ENCODE data around the gene BLMH.
"Not testable (repeated sequence)": the region's sequence is repeated elsewhere in the genome, so short reads cannot be mapped to it uniquely, and the experiment has no call there.

BLMH gene

DNA sequence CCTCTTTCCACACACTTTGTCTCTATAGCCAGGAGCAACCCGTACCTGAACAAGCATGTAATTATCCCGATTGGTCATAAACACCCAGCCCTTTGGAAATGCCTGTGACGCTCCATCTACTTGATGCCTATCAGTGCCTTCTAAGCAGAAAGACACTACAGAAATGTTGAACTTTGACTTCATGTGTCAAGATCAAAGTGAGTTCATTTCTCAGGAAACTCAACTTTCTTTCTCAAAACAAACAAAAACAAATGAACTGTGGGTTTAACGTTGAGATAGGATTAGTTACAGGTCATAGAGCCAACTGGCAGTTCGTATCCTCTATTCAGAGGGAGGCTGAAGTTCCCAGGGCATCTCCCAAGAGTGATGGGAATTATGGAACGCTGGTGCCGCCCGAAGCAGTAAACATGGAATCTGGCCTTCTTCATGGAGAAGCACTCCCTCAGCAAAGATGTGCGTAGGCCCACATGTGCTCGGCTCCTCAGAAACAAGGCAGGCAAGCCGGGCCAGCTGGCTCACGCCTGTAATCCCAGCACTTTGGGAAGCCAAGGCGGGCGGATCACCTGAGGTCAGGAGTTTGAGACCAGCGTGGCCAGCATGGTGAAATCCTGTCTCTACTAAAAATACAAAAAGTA is 65.7 kb downstream of the BLMH start:
- DNase-seq = no peak

DNA sequence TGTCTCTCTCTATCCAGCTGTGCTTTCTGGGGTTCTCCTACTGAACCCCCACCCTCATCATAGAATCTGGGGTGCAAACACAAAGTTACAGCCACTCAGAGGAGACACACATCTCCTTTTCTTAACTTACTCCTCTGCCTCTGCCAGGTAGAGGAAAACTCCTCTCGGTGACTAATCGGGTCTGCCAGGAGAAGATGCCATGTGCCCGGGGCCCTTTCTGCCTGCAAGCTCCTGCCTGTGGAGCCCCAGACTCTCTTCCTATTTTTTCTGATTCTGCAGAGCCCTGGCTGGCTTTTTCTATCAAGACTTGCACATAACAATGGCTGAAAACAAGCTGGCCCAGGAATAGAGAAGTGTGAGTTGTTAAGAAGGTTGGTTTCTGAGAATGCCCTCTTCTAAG is 66.6 kb downstream of the BLMH start:
- DNase-seq = no peak

DNA sequence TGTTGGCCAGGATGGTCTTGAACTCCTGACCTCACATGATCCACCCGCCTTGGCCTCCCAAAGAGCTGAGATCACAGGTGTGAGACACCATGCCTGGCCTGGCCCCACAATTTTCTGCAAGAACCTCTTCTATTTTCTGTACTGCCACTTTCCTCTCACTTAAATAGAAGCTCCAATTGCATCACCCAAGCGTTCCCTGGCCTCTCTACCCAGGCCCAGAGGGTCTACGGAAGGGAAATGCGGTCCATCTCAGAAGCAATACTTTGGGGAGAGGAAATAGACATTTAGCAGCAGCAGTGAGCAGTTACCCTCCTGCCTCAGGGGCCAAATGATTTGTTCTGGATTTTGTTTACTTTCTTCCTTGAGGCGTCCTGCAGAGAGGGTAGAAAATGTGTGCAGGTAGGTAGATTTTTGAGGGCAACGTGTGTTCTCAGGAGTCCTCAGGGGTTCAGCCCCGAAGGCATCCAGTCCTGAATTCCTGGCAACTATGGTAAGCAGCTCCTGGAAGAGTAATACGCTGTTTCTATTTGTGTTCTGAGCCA is 67.3 kb downstream of the BLMH start:
- no peak for DNase-seq

DNA sequence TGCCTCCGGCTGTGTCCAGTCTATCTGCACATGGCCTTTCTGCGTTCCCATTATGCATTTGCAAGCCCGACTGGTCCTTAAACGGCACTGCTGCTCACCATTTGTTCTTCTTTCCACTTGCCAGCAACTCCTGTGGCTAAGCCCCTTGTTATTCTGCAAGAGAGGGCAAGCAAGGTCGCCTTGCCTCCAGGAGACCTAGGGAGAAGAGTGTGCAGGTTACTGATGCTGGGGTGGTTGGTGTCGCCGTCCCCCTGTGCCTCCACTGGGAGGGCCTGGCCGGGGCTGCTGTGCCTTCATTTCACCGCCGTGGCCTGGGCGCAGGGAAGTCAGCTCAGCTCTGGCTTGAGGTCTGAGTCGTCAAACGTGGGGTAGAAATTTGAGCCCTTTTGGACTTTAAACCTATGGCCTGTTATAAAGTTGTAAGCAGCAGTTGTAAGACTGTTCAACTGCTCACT is 69.0 kb downstream of the BLMH start:
- DNase-seq = no peak

DNA sequence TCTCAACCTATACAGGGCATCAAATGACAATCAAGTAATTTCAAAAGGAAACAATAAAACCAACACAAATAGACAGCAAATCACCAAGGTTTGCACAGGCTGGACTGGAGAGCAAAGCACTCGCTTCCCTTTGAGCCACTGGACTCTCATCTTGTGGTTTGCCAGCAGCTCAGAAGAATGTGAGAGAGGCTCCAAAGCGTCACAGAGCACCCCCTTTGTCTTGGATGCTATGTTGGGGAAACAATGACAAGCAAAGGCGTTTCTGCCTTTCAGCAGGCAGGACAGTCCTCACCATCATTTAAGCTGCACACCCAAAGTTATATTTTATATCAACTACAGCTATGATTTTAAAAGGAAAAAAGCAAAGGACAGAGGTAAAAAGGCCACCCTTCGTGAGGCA is 69.5 kb downstream of the BLMH start:
- DNase-seq = no peak

DNA sequence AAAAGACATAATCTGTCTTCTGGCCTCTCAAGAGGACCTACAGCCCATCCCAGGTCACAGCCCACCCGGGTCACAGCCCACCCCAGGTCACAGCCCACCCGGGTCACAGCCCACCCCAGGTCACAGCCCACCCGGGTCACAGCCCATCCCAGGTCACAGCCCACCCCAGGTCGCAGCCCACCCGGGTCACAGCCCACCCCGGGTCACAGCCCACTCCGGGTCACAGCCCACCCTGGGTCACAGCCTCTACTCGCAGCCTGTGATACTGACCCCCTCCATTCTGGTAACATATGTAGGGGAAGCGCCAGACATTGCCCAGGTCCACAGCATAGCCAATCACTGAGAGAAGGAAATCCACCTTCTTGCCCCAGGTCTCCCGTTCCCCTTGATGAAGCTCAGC is 70.4 kb downstream of the BLMH start:
- DNase-seq = no peak

DNA sequence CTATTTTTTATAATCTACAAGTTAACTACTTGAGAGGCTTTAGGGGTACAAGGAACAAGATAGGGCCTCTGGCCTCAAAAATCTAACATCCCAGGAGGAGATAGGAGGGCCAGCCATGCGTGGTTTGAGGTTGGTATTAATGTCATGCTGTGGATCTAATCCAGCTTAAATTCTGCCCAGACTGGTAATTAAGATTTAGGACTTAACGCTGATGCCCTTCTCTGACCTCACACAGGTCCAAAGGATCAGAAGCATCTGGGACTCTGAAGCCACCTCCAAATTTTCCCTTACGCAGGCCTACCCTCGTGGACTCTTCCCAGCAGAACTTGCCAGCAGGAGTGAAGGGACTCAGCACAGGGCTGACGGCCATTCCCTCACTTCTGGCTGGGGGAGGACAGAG is 71.3 kb downstream of the BLMH start:
- DNase-seq = no peak

DNA sequence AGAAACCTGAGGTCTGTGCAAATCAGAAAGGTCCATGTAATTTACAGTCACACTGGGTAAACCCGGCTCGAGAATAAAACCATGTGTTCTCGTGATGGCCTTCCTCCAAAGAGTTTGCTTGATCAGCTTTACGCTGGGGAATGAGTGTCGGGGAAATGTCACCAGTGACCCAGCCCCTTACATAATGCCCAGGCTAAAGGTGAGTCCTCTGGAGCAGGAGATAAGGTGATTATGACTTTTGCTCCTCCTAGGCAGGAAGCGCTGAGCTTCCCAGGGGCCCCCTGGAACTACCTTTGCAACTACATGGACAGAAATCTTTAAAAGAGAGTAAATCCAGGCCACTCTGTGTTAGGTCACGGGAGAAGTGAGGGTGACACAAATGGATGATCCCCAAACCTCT is 71.9 kb downstream of the BLMH start:
- no peak for DNase-seq

DNA sequence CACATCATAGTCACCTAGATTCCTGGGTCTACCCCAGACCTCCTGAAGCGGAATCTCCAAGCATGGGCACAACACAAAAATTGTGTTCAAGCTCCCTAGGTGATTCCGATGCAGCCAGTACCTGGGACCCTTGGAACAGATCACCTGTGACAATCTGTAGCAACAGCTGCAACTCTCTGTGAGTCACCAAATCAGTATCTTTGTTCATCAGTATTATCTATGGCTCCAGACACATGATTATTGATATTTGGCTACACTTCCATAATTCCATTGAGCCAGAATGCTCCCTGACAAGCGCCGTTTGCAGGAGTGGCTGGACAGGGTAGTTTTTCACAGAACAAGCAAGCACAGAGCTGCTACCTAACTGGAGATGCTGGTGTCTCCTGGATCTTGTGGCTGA is 72.4 kb downstream of the BLMH start:
- no peak for DNase-seq

DNA sequence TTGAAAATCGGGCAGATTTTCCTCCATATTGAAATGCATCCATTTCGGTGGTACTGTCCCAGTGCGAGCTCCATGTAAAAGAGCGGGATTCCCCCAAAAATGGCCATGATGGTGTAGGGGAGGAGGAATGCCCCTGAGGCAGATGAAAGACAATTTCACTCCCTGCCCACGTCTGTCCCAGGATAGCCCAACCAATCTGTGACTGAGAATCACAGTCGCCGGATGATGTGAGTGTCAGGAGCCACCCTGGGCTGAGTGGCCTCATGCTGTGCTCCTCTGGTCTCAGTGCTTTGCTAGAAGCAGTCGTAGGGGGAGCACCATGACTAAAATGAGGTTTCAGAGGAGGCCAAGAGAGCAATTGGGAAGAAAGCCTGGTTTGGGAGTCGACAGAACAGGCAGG is 72.9 kb downstream of the BLMH start:
- DNase-seq = no peak

DNA sequence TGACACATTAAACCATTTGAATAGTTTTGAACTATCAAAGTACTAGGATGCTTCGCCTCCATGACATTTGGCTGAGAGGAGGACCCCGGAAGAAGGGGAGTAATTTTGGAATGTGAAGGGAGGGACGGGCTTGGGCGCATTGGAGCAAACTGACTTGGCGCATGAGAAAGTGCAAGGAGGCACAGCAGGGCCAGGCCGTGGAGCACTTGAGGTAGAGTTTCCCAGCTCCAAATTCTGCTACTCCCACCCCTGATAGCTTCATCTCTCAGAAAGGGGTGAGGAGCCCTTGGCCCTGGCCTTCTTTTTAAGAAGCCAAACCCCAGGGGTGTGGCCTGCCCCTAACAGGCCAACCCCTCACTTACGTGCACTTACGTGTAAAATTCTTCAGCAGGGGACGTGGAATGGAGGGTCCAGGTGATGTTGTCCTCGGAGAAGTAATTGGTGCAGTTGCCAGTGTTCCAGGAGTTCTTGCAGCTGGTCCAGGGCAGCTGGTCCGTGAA is 73.9 kb downstream of the BLMH start:
- no peak for DNase-seq

DNA sequence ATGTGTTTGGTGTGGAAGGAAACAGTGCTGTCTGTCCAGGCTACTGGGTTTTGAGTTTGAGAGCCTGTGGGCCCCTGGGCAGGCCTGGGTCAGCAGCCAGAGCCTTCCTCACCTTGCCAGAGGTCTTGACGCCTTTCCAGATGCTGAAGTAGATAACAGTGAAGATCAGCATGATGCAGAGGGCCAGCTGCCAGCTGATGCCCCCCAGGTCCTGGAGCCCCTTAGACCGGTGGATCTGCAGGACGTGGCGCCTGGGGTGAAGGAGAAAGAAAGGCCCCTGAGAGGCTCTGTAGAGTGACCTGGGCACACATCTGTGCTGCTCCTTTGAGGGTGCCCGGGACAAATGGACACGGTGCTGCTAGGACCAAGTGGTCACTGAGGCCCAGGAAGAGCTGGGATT is 74.7 kb downstream of the BLMH start:
- DNase-seq = no peak

DNA sequence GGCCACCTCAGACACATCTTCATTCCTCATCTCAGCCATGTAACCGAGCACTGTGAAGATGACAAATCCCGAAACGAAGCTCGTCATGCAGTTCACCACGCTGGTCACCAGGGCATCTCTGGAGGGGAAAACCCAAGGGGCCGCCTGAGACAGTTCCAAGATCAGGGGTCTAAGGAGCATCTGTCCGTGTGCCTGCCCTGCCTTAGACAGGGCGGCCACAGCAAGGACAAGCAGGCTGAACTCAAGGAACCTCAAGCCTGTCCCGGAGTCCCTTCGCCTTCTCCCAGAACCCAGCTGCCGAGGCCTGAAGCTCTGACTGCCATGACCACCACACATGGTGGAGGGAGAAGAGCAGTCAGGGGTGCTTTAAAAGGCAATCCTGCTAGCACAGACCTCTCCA is 79.0 kb downstream of the BLMH start:
- DNase-seq = no peak

DNA sequence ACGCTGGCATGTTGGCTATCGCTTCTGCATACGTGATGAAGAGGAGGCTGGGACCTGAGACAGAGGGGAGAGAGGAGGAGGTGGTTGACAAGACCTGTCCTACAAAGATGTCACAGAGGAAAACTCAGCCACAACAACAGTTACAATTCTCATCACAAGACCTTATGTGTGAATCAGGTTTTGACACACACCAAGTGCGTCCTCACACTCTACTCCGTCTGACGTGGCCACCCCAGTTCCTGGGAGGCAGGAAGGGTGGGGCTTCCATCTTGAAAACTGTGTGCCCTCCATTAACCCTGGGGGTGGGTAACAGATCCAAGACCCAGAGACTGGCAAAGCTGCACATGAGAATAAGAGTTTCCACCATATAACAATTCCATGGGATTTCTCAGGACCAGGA is 80.4 kb downstream of the BLMH start:
- no peak for DNase-seq

DNA sequence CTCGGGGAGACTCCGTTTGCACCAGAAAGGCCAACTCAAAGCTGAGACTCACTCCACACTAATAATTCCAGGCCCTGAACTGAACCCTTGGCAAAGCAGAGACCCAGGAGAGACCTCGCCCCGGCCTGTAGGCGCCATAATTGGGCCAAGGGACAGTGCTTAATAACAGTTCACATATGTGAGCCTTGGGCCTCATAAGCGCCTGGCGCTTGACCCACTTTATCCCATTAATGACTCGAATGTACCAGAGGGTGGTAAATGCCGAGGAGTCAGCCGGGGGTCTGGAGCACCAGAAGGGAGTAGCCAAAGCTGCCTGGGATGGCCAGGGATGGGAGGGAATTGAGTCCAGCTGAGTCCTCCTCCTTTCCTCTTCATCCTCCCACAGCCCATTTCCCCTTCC is 80.8 kb downstream of the BLMH start:
- DNase-seq = no peak

DNA sequence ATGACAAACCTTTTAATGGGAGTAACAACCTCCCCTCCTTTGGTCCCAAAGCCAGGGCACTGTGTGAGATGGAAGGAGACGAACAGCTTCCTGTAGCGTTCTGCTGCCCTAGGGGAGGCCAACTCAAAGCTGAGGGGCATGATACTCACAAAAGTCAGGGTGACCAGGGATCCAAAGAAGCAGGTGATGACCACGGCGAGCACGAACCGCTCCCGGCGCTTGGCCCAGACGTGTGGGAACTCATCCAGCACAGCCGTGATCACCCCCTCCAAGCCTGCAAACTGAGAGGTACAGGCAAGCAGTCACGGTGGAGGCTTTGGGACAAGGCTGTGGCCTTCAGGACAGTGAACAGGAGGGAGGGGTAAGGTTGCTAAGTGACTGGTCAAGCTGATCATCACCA is 81.4 kb downstream of the BLMH start:
- DNase-seq = no peak

DNA sequence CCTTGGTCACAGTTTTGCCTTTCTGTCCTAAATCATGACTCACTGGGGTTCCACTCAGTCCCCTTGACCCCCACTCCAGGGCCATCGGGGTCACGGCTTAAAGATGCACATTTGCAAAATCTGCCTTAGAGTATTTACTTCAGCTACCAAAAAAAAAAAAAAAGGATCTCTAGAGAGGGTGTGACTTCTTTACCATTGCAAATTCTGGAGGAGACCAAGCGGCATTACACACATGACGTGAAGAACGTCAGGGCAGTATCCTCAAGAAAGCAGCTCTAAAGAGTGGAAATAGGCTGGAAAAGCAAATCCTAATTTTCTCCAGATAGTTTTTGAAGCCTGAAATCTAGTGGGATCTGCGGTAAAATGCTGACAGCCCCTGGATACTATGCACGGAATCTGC is 81.8 kb downstream of the BLMH start:
- no peak for DNase-seq

DNA sequence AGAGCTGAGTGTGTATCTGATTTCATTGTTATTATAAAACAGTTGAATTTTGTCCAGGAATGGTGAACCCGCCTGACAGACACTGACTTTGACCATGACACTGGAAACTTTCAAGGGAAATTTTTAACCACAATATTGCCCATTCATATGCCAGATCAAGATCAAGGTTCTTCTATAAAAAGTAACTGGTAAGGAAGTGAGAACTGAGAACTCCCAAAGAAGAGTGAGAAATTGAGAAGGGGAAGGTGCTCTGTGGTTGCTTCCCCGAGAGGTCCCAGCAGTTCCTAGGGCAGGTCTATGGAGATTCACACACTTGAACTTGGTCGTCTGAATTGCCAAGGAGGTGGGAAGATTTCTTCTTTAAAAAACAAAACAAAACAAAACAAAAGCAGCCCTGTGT is 83.5 kb downstream of the BLMH start:
- no peak for DNase-seq

DNA sequence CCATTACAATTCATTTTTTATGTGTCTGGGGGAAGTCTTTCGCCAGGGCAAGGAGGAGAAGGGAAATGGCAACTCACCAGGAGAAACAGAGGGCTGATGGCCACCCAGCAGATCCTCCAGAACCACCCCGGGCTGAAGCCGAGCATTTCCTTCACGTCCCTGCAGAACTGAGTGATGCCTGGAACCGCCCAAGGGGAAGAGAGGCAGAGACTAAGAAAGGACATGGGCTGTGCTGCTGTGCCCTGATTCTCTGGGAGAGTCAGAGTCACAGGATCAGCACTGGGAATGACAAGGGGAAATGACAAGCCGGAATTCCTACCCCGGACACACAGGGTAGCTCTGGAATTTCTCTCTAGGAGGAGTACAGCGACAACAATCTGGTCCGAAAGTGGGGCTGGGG is 84.1 kb downstream of the BLMH start:
- no peak for DNase-seq

DNA sequence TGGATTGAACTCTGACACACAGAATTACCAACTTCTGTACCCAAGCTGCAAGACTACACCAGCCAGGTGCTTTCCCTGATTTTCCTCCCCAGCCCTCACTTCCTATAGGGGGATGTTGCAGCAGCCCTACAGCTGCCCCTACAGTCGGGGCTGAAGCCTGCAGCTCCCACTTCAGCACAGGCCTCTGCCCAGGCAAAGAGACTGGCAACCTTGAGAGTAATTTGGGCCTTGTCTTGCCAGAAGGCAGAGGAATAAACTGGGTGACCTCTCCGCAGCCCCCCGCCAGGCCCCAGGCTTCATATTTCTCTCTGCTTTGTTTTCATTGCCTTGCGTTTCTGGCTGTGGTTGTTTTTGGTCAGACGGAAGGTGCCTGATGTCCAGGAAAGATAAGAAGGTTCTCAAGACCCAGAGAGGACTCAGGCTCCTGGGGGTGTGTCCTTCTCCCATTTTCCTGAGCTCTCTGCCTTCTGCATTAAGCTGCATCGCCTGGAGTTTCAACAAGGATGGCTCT is 88.2 kb downstream of the BLMH start:
- no peak for DNase-seq

DNA sequence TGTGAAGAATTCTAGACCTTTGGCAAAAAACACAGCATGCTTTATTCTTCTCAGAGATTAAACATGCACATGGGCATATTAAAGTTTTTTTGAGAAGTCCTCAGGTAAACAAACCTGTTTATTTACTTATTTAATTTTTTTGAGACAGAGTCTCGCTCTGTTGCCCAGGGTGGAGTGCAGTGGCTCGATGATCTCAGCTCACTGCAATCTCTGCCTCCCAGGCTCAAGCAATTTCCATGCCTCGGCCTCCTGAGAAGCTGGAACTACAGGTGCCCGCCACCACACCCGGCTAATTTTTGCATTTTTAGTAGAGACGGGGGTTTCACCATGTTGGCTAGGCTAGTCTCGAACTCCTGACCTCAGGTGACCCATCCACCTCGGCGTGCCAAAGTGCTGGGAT is 91.1 kb downstream of the BLMH start:
- DNase-seq = not testable (repeated sequence)

DNA sequence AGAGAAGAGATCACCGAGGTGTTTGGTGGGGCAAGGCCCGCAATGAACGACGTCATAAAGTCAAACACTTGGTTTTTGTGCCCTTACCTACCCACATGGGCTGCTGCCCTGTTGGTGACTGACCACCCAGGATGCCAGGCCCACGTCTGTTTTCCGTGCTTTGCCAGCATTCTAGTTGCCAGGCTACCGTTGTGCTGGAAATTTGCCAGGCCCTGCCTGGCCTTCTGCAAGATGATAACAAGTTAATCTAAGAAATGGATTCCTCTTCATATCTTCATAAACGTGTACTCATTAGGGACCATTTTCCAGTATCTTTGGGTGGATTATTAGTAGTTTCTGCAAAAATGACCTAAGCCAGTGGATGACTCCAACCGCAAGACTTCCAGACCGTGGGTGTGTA is 91.6 kb downstream of the BLMH start:
- no peak for DNase-seq

DNA sequence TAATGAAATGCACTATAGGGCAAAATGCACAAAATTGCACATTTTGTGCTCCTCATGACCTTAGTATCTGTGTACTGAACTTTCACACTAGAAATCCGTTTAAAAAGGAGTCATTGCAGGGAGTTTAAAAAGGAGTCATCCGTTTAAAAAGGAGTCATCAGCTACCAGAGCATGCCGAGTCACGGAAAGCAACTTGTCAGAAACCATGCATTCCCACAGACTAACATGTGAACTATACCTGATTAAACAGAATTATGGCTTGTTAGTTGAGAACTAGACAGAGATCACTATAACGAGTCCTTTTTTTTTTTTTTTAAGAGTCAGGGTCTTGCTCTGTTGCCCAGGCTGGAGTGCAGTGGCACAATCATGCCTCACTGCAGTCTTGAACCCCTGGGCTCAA is 92.1 kb downstream of the BLMH start:
- DNase-seq = no peak

Measured in HCEC 1CT (cell line).